GM23248 (cell line): ENCODE results near the gene CXCR2.

Source experiments
- EZH2 ChIP-seq: fragments of 200-600 bp; sonication (generic); IDR thresholded peaks from 2 replicates; pipeline ENCODE4 v1.6.1; 2018; ENCODE audit warnings: antibody characterized with exemption, mild to moderate bottlenecking; ENCODE audit not compliant: insufficient read depth, poor library complexity, severe bottlenecking
- EZH2phosphoT487 ChIP-seq: fragments of 200-600 bp; sonication (generic); IDR thresholded peaks from 2 replicates; pipeline ENCODE4 v1.6.1; 2018; ENCODE audit warnings: antibody characterized with exemption, moderate library complexity, mild to moderate bottlenecking, low read depth; ENCODE audit not compliant: insufficient read depth

- TF ChIP-seq EZH2 (no peak), EZH2phosphoT487 (no peak)
These were observed at the start of gene CXCR2 for GRCh38 chr2:218125626-218126080.
